Measurements from ENCODE around the gene RECK.

DNA sequence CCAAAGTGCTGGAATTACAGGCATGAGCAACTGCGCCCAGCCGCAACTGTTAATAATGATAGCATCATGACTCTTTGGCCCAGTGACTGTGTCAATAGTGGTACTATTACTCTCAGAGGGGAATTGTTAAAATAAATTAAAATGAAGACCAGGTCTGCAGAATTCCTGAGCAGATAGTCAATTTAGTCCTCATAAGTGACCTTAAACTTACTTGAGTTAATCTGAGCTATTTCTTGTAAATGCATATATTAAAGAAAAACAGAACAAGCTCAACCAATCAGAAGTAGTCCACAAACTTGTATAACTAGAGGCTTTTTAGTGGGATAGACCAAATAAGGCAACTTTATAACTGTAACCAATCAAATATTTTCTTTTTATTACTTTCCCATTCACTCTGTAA is 1.7 kb upstream of the RECK start:
- no peak for TF ChIP-seq EZH2 (IDR thresholded peaks at IDR 0.05; ENCODE audit: low read length, unreplicated experiment)
- TF ChIP-seq, protein P1, sequence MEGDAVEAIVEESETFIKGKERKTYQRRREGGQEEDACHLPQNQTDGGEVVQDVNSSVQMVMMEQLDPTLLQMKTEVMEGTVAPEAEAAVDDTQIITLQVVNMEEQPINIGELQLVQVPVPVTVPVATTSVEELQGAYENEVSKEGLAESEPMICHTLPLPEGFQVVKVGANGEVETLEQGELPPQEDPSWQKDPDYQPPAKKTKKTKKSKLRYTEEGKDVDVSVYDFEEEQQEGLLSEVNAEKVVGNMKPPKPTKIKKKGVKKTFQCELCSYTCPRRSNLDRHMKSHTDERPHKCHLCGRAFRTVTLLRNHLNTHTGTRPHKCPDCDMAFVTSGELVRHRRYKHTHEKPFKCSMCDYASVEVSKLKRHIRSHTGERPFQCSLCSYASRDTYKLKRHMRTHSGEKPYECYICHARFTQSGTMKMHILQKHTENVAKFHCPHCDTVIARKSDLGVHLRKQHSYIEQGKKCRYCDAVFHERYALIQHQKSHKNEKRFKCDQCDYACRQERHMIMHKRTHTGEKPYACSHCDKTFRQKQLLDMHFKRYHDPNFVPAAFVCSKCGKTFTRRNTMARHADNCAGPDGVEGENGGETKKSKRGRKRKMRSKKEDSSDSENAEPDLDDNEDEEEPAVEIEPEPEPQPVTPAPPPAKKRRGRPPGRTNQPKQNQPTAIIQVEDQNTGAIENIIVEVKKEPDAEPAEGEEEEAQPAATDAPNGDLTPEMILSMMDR (conservative IDR thresholded peaks at IDR 0.05; ENCODE audit: low read depth, low read length), result no peak
- no peak for TF ChIP-seq EZH2phosphoT487 (IDR thresholded peaks at IDR 0.05; ENCODE audit: borderline replicate concordance, low read length)

All from PC-3 (cell line).